ENCODE measurements around the gene TMEM44.

The TMEM44 gene

DNA sequence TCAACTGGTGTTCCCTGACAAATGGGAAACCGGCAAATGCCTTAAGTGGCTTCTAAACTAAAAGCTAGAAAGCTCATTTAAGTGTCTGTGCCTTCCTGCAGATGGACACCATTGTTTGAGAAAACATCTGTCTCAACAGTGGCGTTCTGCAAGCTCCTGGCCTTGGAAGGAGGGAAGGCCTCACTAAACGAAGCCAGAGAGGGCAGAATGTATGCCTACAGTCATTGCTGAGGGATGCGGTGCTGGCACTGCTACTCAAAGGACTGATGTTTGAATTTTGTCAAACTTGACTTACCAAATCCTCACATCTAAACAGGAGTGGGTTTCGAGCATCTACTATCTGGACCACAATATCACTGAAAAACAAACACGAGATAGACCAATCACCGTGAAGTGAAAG, 26.6 kb upstream of the TMEM44 start:
- no peak for ATAC-seq
- TF ChIP-seq GLIS3 (CRISPR knock-in tag; IDR thresholded peaks at IDR 0.05), result no peak
- TF ChIP-seq CSRNP3 (CRISPR knock-in tag; IDR thresholded peaks at IDR 0.05), result no peak
- no peak for TF ChIP-seq TOX (CRISPR knock-in tag; IDR thresholded peaks at IDR 0.05; ENCODE audit: borderline replicate concordance)
- no peak for TF ChIP-seq CSDC2 (CRISPR knock-in tag; IDR thresholded peaks at IDR 0.05)
- TF ChIP-seq OSR1 (CRISPR knock-in tag; IDR thresholded peaks at IDR 0.05), result no peak
- TF ChIP-seq SNAI2 (CRISPR knock-in tag; IDR thresholded peaks at IDR 0.05), result no peak
- TF ChIP-seq ARNTL (CRISPR knock-in tag; IDR thresholded peaks at IDR 0.05; ENCODE audit: borderline replicate concordance, low read depth), result no peak
- TF ChIP-seq, protein P1, sequence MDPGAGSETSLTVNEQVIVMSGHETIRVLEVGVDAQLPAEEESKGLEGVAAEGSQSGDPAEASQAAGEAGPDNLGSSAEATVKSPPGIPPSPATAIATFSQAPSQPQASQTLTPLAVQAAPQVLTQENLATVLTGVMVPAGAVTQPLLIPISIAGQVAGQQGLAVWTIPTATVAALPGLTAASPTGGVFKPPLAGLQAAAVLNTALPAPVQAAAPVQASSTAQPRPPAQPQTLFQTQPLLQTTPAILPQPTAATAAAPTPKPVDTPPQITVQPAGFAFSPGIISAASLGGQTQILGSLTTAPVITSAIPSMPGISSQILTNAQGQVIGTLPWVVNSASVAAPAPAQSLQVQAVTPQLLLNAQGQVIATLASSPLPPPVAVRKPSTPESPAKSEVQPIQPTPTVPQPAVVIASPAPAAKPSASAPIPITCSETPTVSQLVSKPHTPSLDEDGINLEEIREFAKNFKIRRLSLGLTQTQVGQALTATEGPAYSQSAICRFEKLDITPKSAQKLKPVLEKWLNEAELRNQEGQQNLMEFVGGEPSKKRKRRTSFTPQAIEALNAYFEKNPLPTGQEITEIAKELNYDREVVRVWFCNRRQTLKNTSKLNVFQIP (CRISPR knock-in tag; IDR thresholded peaks at IDR 0.05; ENCODE audit: borderline replicate concordance, low read depth), result no peak
- no peak for TF ChIP-seq ZFP3 (CRISPR knock-in tag; IDR thresholded peaks at IDR 0.05)
- no peak for TF ChIP-seq ZFP30 (CRISPR knock-in tag; IDR thresholded peaks at IDR 0.05)
- TF ChIP-seq ZNF8 (CRISPR knock-in tag; IDR thresholded peaks at IDR 0.05), result no peak
- TF ChIP-seq TCF4 (CRISPR knock-in tag; IDR thresholded peaks at IDR 0.05; ENCODE audit: borderline replicate concordance), result no peak
- no peak for TF ChIP-seq ZNF70 (CRISPR knock-in tag; IDR thresholded peaks at IDR 0.05)
- TF ChIP-seq, protein P2, sequence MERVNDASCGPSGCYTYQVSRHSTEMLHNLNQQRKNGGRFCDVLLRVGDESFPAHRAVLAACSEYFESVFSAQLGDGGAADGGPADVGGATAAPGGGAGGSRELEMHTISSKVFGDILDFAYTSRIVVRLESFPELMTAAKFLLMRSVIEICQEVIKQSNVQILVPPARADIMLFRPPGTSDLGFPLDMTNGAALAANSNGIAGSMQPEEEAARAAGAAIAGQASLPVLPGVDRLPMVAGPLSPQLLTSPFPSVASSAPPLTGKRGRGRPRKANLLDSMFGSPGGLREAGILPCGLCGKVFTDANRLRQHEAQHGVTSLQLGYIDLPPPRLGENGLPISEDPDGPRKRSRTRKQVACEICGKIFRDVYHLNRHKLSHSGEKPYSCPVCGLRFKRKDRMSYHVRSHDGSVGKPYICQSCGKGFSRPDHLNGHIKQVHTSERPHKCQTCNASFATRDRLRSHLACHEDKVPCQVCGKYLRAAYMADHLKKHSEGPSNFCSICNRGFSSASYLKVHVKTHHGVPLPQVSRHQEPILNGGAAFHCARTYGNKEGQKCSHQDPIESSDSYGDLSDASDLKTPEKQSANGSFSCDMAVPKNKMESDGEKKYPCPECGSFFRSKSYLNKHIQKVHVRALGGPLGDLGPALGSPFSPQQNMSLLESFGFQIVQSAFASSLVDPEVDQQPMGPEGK (CRISPR knock-in tag; IDR thresholded peaks at IDR 0.05; ENCODE audit: borderline replicate concordance), result no peak
- no peak for TF ChIP-seq RARB (CRISPR knock-in tag; IDR thresholded peaks at IDR 0.05)
- no peak for TF ChIP-seq PPARA (CRISPR knock-in tag; IDR thresholded peaks at IDR 0.05; ENCODE audit: borderline replicate concordance)
- no peak for TF ChIP-seq ISL1 (CRISPR knock-in tag; IDR thresholded peaks at IDR 0.05)

DNA sequence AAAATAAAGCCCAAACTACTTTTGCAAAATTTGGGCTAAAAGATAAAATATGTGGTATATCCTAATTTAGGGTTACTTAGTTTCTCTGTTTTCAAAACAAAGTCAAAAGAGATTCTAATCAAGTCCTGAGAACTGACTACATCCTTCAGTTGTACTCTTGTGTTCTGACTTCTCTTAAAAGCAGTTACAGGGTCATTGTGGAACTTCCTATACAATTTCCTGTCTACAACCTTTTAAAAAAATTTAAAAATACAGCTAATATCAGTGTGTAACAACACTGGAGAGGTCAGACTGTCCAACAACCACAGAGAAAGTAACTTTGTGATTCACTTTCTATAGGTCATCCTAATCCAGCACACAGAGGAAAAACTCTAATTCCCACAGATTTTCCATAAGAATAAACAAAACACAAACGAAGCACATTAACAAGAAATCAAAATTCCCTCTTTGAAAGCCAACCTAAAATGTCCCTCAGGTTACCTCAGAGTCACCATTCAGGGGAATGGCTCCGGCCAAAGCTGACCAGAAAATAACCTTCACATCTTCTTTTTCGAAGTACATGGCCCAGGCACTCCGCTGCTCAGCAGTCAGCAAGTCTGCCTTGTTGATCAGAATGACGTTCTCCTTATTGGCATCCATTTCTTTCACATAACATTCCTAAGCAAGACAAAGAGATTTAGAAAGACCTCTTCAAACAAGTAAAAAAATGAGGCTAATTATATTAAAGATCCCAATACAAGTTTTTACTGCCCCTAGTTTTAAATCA, 25.4 kb upstream of the TMEM44 start:
- no peak for TF ChIP-seq ZC3H10 (CRISPR knock-in tag; IDR thresholded peaks at IDR 0.05)
- ATAC-seq, result no peak

DNA sequence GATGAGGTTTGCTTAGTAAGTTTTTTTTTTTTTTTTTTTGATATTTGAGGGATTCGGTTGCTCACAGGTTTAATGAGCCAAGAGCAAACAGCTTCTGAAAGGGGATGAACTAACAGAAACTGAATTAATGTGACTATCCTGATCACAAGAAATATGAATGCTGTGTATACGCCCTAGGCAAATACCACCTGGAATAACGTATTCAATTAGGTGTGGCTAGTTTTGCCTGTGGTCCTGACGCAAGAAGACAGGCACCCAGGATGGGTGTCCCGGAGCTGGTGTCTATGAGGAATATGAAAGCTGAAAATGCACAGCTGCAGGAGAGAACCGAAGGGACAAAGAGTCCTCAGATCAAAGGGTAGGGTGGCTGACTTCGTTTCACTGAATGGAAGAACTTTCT, 24.2 kb upstream of the TMEM44 start:
- no peak for ATAC-seq
- TF ChIP-seq ZNF565 (CRISPR knock-in tag; conservative IDR thresholded peaks at IDR 0.05; ENCODE audit: low read depth) (no peak), CSDC2 (CRISPR knock-in tag; IDR thresholded peaks at IDR 0.05) (no peak), TOX (CRISPR knock-in tag; IDR thresholded peaks at IDR 0.05; ENCODE audit: borderline replicate concordance) (no peak), SNAI2 (CRISPR knock-in tag; IDR thresholded peaks at IDR 0.05) (no peak), OSR1 (CRISPR knock-in tag; IDR thresholded peaks at IDR 0.05) (no peak), BACH2 (CRISPR knock-in tag; IDR thresholded peaks at IDR 0.05; ENCODE audit: borderline replicate concordance) (no peak), CREB5 (CRISPR knock-in tag; IDR thresholded peaks at IDR 0.05; ENCODE audit: low read depth) (no peak), GLIS3 (CRISPR knock-in tag; IDR thresholded peaks at IDR 0.05) (no peak), TSHZ2 (CRISPR knock-in tag; IDR thresholded peaks at IDR 0.05) (no peak), CSRNP3 (CRISPR knock-in tag; IDR thresholded peaks at IDR 0.05) (no peak), ZNF70 (CRISPR knock-in tag; IDR thresholded peaks at IDR 0.05) (no peak), TCF4 (CRISPR knock-in tag; IDR thresholded peaks at IDR 0.05; ENCODE audit: borderline replicate concordance) (no peak), ARNTL (CRISPR knock-in tag; IDR thresholded peaks at IDR 0.05; ENCODE audit: borderline replicate concordance, low read depth) (no peak), ZC3H10 (CRISPR knock-in tag; IDR thresholded peaks at IDR 0.05) (no peak), PPARA (CRISPR knock-in tag; IDR thresholded peaks at IDR 0.05; ENCODE audit: borderline replicate concordance) (no peak), ESRRG (CRISPR knock-in tag; IDR thresholded peaks at IDR 0.05) (no peak), ZFP30 (CRISPR knock-in tag; IDR thresholded peaks at IDR 0.05) (no peak)
- TF ChIP-seq, protein P2 (CRISPR knock-in tag; IDR thresholded peaks at IDR 0.05; ENCODE audit: borderline replicate concordance), result no peak

Data from SK-N-SH treated with all-trans-retinoic acid at 6 μM for 48 hours (cell line).